ENCODE data around the gene CACNA1S. TPM values are rescaled to one million over a fixed set of nuclear protein-coding genes. Genes with fewer than 3 reads are reported as not detected.

CACNA1S gene
- total and polyA plus RNA-seq, 2 of the 8 experiments (the other 6 are each of a cell fraction or from before 2014, with no cell fraction given) = 0.06 TPM; not detected in 1

DNA sequence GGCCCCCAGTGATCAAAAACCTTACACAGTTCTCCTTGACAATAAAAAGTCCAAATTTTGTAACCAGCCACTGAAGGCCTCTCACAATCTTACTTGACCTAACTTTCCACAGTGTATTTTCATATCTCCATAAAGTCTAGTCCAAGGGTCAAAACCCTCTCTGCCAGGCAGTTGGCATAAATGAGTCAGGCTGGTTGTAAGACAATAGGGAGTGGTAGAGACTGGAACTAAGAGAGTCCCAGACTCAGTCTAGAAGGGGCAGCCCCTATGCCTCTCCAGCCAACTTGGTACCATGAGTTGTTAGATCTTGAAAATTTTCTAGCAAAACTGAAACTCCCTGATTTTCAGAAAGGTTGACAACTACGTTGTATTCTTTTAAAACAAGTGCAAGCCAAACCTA is 109.7 kb downstream of the CACNA1S start:
- H3K4ac ChIP-seq (replicated peaks; ENCODE audit: insufficient read length, low read depth, low read length) = no peak overlapping the region
- H3K56ac ChIP-seq (replicated peaks; ENCODE audit: insufficient read length, low read depth, low read length) = no peak overlapping the region
- no peak overlapping the region for H3K23ac ChIP-seq (ENCODE audit: insufficient read length)
- H4K91ac ChIP-seq (replicated peaks; ENCODE audit: insufficient read length, low read length) = no peak overlapping the region
- H3K18ac ChIP-seq (ENCODE audit: extremely low read depth, low read length) = no peak overlapping the region
- no peaks in the 10 kb centered on the region for H3K4me1 ChIP-seq (replicated peaks in 1 of 4; ENCODE audit: control insufficient read depth in 3 of 4, insufficient read depth in 4 of 4, low read length in 3 of 4)
- H3K79me2 ChIP-seq (ENCODE audit: control insufficient read depth in 1 of 2, insufficient read depth in 2 of 2, low read length in 2 of 2) = no peaks in the 10 kb centered on the region; a peak in 1 of 4 replicates
- no peak overlapping the region for H2AFZ ChIP-seq (ENCODE audit: low read length)
- H4K20me1 ChIP-seq (replicated peaks in 1 of 2; ENCODE audit: control insufficient read depth in 1 of 2, insufficient read depth in 2 of 2, low read length in 2 of 2) = peaks cover 0 to 9% of the 10 kb centered on the region in 2 experiments
- H2BK5ac ChIP-seq (ENCODE audit: low read depth, low read length) = no peak overlapping the region
- ChIA-PET POLR2A (ENCODE audit: partially characterized antibody) (no interaction called here), CTCF (ENCODE audit: partially characterized antibody) (interaction anchor here (28.1 kb wide), 1 partner anchor 17 kb away, joined by 532 read pairs; the partner anchor contains the start of gene KIF21B)
- WGBS, 2 experiments (ENCODE audit: extremely low coverage in 1 of 2, insufficient coverage in 1 of 2, insufficient read length in 1 of 2, insufficient replicate concordance in 2 of 2, low coverage in 1 of 2, low lambda C conversion rate in 2 of 2, missing lambda C conversion rate in 1 of 2) = 91% methylated on average over 1 of the region's 1 CpG; no CpG with 5 or more reads in 1 of the 2 experiments
- no peak overlapping the region for H3K4me2 ChIP-seq (ENCODE audit: insufficient read depth in 1 of 2, low read depth in 2 of 2, low read length in 2 of 2)
- H4K8ac ChIP-seq (ENCODE audit: extremely low read depth, insufficient read depth, low read length) = no peak overlapping the region
- no peak overlapping the region for H2BK120ac ChIP-seq (replicated peaks; ENCODE audit: low read depth, low read length)
- H3K9ac ChIP-seq (replicated peaks in 1 of 4; ENCODE audit: extremely low read depth in 1 of 4, low read depth in 3 of 4, low read length in 3 of 4) = no peak overlapping the region
- H4K5ac ChIP-seq (ENCODE audit: insufficient read length, low read depth, low read length) = no peak overlapping the region
- FAIRE-seq (no peak), DNase-seq (ENCODE audit: low read depth in 1 of 2, low spot score in 2 of 2) (no peak)
- H3K4me3 ChIP-seq (ENCODE audit: extremely low read depth in 1 of 4, insufficient read depth in 2 of 4, low read depth in 3 of 4, low read length in 4 of 4) = no peak overlapping the region
- H3K27me3 ChIP-seq (replicated peaks in 1 of 4; ENCODE audit: control insufficient read depth in 3 of 4, extremely low read depth in 1 of 4, insufficient read depth in 3 of 4, low read length in 3 of 4) = no peaks in the 10 kb centered on the region
- peaks cover 9% of the 10 kb centered on the region; the same call in 1 of the 2 replicates for H3K23me2 ChIP-seq (ENCODE audit: low read depth, low read length)
- no peak overlapping the region for H2BK20ac ChIP-seq (ENCODE audit: low read length)
- H3K9me3 ChIP-seq (ENCODE audit: insufficient read depth in 2 of 2, low read depth in 1 of 2, low read length in 1 of 2) = no peaks in the 10 kb centered on the region
- peaks cover 0 to 12% (median 5%) of the 10 kb centered on the region in 4 experiments; a peak in 6 of 8 replicates for H3K36me3 ChIP-seq (ENCODE audit: control insufficient read depth in 2 of 4, insufficient read depth in 4 of 4, low read length in 3 of 4)
- H2BK12ac ChIP-seq (ENCODE audit: low read depth, low read length) = no peak overlapping the region
- H2AK5ac ChIP-seq (ENCODE audit: low read depth, low read length) = no peak overlapping the region
- H3K79me1 ChIP-seq (ENCODE audit: low read depth, low read length) = 0 out of 2 replicates have a peak, but pooled peaks cover 3% of the 10 kb centered on the region
- no peak overlapping the region for H3K27ac ChIP-seq (ENCODE audit: low read depth, low read length)
- no peak overlapping the region for H3K14ac ChIP-seq (ENCODE audit: insufficient read length)
- no peak overlapping the region for H2BK15ac ChIP-seq (ENCODE audit: low read length)
- no peak for TF ChIP-seq TBP (IDR thresholded peaks at IDR 0.05; ENCODE audit: low read depth, low read length)
- no peak for TF ChIP-seq RBBP5 (IDR thresholded peaks at IDR 0.05; ENCODE audit: borderline replicate concordance, low read depth, low read length)
- TF ChIP-seq SP2 (IDR thresholded peaks at IDR 0.05; ENCODE audit: low read length) = no peak
- TF ChIP-seq, protein P1, sequence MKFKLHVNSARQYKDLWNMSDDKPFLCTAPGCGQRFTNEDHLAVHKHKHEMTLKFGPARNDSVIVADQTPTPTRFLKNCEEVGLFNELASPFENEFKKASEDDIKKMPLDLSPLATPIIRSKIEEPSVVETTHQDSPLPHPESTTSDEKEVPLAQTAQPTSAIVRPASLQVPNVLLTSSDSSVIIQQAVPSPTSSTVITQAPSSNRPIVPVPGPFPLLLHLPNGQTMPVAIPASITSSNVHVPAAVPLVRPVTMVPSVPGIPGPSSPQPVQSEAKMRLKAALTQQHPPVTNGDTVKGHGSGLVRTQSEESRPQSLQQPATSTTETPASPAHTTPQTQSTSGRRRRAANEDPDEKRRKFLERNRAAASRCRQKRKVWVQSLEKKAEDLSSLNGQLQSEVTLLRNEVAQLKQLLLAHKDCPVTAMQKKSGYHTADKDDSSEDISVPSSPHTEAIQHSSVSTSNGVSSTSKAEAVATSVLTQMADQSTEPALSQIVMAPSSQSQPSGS (IDR thresholded peaks at IDR 0.05; ENCODE audit: low read length) = no peak
- TF ChIP-seq GTF2F1 (IDR thresholded peaks at IDR 0.05; ENCODE audit: borderline replicate concordance, low read depth, low read length) = no peak
- TF ChIP-seq JUND (IDR thresholded peaks at IDR 0.05; ENCODE audit: low read length) = no peak
- no peak for TF ChIP-seq SIRT6 (IDR thresholded peaks at IDR 0.05; ENCODE audit: low read length)
- TF ChIP-seq TCF12 (IDR thresholded peaks at IDR 0.05; ENCODE audit: low read depth, low read length) = no peak
- no peak for TF ChIP-seq BACH1 (IDR thresholded peaks at IDR 0.05; ENCODE audit: low read length)
- TF ChIP-seq NRF1 (IDR thresholded peaks at IDR 0.05; ENCODE audit: low read depth, low read length) = no peak
- TF ChIP-seq SP1 (IDR thresholded peaks at IDR 0.05; ENCODE audit: low read depth, low read length) = no peak
- TF ChIP-seq KDM5A (IDR thresholded peaks at IDR 0.05; ENCODE audit: low read length) = no peak
- TF ChIP-seq NANOG (IDR thresholded peaks at IDR 0.05; ENCODE audit: insufficient read depth, low read depth, low read length, poor library complexity, severe bottlenecking) = no peak

Measured in H1 (cell line).